Ishikawa (cell line): ENCODE measurements around the gene GOSR2.

ENCODE experiments used
- CREB1 ChIP-seq: IDR thresholded peaks from 2 replicates; pipeline ENCODE4 v1.6.1; 2012; ENCODE audit warnings: low read depth
- RAD21 ChIP-seq: IDR thresholded peaks from 2 replicates; pipeline ENCODE4 v1.6.1; 2012; ENCODE audit warnings: low read depth
- TAF1 ChIP-seq: IDR thresholded peaks from 2 replicates; pipeline ENCODE4 v1.6.1; 2012; ENCODE audit warnings: low read depth, mild to moderate bottlenecking
- TEAD4 ChIP-seq: IDR thresholded peaks from 2 replicates; pipeline ENCODE4 v1.6.1; 2012
- YY1 ChIP-seq: IDR thresholded peaks from 2 replicates; pipeline ENCODE4 v1.6.1; 2012; ENCODE audit warnings: low read depth
- TF ChIP-seq, protein P1 (sequence below): IDR thresholded peaks from 2 replicates; pipeline ENCODE4 v1.6.1; 2012

DNA sequence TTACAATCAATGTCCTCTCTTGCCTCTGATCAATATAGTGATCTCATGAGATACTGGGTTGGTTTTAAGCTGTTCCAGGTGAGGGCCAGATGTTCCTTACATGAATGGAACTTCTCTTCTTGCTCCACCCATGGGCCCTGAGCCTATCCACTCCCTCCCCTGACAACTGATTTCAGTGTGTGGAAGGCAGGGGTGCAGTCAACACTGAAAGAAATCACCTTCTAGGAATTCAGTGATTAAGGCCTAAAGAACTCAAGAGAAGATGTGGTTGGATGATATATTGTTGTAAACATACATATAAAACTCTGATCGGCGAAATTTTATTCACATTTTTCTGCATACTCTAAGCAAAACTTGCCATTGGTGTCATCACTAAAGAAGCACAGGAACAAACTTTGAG is 6.7 kb upstream of the GOSR2 start:
- TF ChIP-seq TAF1 (no peak), RAD21 (no peak), YY1 (no peak), CREB1 (no peak), TEAD4 (no peak)
- TF ChIP-seq, protein P1, sequence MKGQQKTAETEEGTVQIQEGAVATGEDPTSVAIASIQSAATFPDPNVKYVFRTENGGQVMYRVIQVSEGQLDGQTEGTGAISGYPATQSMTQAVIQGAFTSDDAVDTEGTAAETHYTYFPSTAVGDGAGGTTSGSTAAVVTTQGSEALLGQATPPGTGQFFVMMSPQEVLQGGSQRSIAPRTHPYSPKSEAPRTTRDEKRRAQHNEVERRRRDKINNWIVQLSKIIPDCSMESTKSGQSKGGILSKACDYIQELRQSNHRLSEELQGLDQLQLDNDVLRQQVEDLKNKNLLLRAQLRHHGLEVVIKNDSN, result no peak
